ENCODE measurements around the gene PLXDC2.

Gene PLXDC2

DNA sequence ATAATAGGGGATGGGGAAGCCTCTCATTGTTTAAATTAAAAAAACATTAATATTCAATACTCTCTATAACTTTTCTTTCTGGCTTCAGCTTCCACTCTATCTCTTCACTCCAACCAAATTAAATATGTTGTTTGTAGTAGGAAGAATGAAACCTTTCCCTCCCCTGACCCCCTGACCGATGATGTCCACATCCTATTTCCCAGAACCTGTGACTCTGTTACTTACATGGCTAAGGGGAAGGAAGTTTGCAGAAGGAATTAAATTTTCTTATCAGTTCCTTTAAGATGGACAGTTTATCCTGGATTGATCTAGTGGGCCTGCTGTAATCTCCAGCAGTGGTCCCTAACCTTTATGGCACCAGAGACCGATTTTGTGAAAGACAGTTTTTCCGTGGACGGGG lies 130.0 kb downstream of the PLXDC2 start:
- no peak for DNase-seq

DNA sequence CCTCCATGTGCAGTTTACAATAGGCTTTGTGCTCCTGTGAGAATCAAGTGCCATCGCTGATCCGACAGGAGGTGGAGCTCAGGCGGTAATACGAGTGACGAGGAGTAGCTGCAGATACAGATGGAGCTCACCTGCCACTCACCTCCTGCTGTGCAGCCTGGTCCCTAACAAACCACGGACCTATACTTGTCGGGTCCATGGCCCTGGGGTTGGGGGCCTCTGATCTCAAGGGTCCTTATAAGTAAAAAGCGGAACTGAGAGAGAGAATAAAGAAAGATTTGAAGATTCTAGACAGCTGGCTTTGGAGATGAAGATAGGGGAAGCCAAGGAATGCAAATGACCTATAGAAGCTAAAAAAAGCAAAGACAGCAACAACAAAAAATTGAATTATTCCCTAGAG lies 130.6 kb downstream of the PLXDC2 start:
- no peak for DNase-seq

GRCh38 chr10:19947215-19947614 lies 131.0 kb downstream of the PLXDC2 start:
- DNase-seq = no peak

GRCh38 chr10:19947656-19948055 lies 131.4 kb downstream of the PLXDC2 start:
- no peak for DNase-seq

DNA sequence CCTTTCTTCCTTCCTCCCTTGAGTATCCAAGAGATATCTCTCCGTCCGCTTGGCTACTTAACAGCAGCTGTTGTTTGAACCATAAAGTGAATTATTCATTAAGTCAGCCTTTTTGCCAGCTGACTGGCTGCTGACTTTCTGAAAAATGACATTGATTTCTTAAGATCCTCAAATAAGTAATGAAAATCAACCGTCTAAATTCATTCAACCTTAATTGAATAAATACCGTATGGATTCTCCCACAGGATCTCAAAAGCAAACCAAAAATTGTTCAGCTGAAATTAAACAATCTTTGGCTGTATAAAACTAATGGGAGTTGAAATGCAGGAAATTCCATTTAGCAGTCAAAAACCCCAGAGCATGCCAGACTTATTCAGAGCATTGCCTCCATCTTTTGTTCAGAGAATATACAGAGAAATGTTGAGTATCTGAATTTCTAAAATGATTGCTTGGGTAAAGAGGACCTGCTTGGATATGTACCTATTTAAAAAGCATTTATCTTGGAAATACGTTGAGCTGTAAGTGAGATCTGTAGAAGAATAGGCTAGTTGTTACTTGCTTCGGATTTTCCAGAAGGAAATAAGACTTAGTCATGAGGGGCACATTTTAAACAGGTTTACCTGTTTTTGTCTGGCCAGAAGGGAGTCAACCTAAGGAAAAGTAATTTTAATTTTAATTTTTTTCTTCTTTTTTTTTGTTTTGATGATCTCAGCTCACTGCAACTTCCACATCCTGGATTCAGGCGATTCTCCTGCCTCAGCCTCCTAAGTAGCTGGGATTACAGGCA lies 136.2 kb downstream of the PLXDC2 start:
- no peak for DNase-seq

DNA sequence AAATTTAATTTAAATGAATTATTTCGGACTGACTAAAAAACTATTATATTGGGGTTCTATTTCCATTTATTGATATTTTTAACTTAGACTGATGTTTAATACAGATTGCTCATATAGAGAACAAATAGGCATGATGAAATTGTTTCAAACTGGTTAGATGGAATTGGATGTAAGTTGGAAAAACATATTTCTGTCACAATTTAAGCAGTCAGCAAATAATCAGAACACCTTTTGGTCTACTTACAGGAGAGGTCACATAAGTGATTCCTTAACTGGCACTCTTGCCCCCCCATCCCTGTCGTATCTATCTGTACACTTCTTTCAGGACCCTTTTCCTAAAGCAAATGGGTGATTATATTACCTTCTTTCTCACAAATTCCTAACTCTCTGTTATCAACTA lies 138.4 kb downstream of the PLXDC2 start:
- DNase-seq = no peak

DNA sequence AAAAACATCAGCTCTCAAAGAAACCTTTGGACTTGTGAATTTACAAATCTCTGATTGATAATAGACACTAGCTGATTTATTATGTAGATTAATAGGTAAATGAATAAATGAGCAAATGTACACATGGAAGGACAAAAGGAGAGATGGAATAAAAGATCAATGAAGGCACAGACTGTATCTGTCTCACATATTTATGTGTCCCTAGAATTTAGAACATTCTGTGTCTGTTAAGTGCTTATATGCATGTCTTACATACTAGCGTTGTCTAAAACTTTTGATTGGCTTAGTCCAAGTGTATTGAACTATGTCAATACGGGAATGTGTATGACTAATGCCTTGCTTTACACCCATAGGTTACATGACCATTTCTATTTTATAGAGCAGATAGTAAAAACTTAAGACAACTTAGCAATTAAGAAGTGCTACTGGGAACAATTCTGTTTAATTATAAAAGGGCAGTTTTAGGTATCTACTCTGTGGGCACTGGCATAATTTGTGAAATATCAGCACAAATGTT lies 140.3 kb downstream of the PLXDC2 start:
- DNase-seq = no peak

- DNase-seq = no peak
These were observed 142.6 kb downstream of the PLXDC2 start for GRCh38 chr10:19958787-19959186.

DNA sequence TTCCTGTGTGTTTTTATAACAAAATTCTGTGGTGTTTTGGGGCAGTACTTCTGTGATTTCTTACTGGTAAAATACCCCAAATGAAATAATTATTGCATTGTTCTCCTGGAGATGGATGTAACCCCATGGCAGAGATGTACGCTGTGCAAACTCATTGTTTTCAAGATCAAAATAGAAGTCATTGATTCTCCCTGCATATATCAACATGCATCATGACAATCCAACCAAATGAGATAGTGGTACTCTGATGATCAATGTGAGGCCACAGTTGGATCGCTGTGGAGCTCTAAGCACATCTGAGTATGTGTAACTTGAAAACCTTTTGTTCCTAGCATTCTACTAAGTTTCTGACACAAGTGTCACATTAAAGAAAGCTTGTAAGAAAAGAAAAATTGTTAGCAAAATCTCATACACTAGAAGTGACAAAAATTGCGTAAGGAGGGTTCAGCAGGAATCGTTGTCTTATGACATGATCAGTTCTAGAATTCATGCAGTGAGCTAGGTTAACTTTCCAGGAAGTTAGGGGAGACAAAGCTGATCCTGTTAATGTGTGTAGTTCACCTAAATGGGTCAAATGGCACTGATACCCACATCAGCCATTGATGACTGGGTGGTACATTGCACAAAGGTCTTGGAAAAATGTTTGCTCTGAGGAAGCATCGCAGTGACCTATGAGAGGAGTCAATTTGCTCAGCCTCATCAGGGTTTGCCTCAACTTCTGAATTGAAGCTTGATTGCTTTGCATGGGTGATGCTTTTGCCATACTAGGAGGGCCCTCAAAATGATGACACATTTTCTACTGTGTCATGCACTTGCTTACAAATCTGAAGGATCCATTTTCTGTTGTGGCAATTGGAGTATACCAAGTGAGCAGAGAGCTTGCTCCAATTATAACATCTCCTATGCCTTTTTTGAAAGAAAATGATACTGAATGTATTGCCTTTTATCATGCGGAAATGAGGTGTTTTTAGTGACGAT lies 145.1 kb downstream of the PLXDC2 start:
- no peak for DNase-seq

DNA sequence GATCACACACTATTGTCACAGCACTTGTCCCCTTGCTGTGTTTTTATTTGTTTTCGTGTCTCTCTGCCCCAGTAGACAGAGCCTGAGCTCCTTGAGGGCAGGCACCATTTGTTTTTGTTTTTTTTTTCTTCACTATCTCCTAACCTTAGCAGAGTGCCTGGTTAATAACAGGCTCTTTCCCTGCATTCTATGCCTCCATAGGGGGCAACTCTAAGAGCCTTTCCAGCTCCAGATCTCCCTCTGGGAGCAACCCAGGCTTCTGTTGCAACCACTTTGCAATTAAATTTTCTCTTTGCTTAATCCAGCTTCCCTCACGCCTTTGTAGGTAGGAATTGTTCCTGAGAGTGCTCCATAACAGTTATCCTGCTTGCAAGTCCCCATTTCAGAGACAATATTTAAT lies 148.4 kb downstream of the PLXDC2 start:
- no peak for DNase-seq

DNA sequence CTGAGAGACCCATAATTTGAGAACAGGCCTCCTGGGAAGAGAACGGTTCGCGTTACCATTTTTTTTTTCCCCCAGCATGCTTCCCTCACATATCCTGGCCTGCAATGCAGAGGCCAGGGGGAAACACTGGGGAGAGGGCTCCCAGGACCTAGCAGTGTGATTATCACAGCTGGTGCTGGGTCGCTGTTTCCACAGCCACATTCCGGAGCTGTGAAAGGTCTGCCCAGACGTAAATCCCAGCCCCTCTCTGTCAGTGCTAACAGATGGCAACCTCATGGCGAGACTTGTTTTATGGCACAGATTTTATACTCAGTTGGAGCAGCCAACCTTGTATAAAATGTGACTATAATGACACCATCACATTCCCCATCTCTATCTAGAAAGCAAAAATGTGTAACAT lies 150.5 kb downstream of the PLXDC2 start:
- DNase-seq = no peak

GRCh38 chr10:19967981-19968380 lies 151.7 kb downstream of the PLXDC2 start:
- no peak for DNase-seq

- DNase-seq = no peak
These were observed 152.5 kb downstream of the PLXDC2 start for GRCh38 chr10:19968745-19969144.

DNA sequence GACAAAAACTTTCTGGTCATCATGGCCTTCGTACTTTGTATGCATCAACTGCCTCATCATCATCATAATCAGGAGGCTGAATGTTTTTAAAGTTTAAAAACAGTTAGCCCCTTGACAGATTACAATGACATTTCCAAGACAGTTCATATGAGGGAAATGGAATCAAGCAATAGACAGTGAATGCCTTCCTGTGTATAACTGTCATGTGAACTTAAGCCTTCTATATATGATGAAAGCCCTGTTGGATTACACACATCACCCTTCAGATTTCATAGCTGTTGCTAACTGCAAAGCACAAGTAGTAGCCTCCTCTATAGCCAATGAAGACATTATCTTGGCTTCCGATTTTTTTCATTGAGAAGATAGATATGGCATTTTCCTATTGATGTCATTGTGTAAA lies 154.0 kb downstream of the PLXDC2 start:
- no peak for DNase-seq

DNA sequence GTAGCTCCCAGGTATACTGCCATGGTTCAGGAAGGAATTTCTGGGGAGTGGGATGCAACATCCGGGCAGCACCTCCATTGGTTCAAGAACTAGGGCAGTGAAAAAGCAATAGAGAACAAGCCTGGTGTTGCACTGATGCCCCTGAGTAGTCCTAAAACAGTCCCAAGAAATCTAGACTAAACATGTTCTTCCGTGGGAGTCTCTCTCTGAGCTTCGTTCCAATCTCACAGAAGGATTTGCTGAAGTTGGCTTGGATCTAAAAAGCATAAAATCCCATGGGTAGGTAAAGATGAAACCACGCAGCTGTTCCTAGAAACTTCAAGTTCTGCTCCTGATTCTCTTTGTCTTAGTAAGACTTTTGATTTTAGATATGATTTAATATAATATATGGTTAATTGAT lies 154.5 kb downstream of the PLXDC2 start:
- no peak for DNase-seq

- no peak for DNase-seq
These were observed 155.3 kb downstream of the PLXDC2 start for GRCh38 chr10:19971343-19972052.

DNA sequence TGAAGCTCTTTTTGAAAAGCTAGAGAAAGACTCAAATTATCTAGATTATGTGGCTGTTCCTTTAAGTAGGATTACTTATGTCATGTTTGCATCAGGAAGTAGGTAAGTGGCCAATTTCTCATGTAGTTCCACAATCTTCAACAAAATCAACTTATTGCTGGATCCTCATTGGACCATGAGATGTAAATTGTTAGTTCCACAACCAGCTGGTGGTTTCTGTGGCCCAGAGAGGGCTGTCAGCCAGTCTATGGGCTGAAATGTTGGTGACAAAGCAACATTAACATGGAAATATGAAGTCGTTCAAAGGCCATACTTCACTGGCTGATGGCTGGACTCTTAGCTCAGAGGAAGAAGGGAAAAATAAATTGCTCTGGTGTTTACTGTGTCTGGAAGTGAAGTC lies 157.9 kb downstream of the PLXDC2 start:
- no peak for DNase-seq

- DNase-seq = no peak
These were observed 158.3 kb downstream of the PLXDC2 start for GRCh38 chr10:19974554-19974953.

GRCh38 chr10:19977097-19977521 lies 160.9 kb downstream of the PLXDC2 start:
- no peak for DNase-seq

- DNase-seq = no peak
These were observed 163.4 kb downstream of the PLXDC2 start for GRCh38 chr10:19979628-19980027.

DNA sequence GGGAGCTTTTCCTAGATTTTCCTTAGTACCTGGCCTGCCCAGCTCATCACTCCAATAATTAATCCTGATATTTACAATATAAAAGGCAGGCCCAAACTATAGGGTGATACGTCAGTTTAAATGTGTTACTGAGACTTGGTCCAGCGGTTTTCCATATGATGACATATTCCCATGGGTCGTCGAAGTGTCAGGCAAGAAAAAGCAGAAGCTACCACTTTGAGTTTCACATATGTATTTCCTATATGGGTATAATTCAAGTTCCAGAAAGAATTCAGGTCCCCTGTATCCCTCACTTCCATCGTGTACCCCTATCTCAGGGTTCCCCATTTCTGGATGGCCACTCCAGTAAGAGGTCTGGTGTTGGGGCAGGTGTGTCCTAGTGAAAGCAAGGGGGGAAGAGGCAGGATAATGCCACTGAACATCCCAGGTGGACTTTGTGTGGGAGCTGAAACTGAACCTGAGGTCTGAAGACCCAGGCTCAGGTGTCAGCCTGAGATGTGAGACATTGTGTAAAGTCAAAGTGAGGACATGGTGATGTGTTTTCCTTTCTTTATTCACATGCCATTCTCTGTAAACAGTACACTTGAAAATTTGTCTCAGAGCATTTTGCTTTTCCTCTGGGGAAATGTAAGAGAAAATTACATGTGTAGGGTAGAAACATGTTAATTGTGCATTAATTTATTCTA lies 167.8 kb downstream of the PLXDC2 start:
- no peak for DNase-seq

GRCh38 chr10:19985745-19986144 lies 169.5 kb downstream of the PLXDC2 start:
- no peak for DNase-seq

DNA sequence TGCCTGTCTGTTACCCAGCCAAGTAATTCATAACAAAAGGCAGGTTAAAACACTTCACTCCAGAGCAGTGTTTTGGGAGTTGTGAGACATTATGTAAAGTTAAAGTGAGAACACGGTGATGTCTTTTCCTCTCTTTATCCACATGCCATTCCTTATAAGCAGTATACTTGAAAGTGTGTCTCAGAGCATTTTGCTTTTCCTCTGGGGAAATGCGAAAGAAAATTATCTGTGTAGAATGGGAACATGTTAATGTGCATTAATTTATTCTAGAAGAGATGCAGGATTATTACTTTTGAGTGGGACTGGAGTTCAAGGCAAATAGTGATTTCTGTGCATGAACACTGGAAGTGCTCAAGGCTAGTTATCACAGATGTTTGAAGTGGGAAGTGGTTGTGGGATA lies 170.4 kb downstream of the PLXDC2 start:
- DNase-seq = no peak
